ENCODE data around the gene TNS1. TPM values are rescaled to one million over a fixed set of nuclear protein-coding genes. Genes with fewer than 3 reads are reported as not detected.

TNS1 gene
- total RNA-seq, 1 experiment from 2014 or later, result 2.6 TPM

Other genes starting within 250 kb of the TNS1 start
- gene RUFY4, start 66.3 kb upstream of the TNS1 start, total RNA-seq (2014; rRNA removed; shearing (Covaris generic)), result not detected in 2 replicates
- gene CXCR2, start 123.0 kb upstream of the TNS1 start, total RNA-seq (2014; rRNA removed; shearing (Covaris generic)), result not detected in 2 replicates
- gene CXCR1, start 164.0 kb upstream of the TNS1 start, total RNA-seq (2014; rRNA removed; shearing (Covaris generic)), result not detected in 2 replicates
- 293 and 345 TPM in 2 replicates for gene ARPC2, start 214.2 kb upstream of the TNS1 start, total RNA-seq (2014; rRNA removed; shearing (Covaris generic))

All from Daoy (cell line).